ENCODE results near the gene GJA4.
A peak's percentile ranks its signal among the peaks of the same experiment; 100 is the strongest.

Gene GJA4

GRCh38 chr1:34792868-34793727 lies at the start of gene GJA4:
TSS of gene GJA4 (plus strand) at chr1:34792999. CDS start at chr1:34794214, 1,215 bp downstream.
- DNase-seq (ENCODE audit: low read depth) = no peak

DNA sequence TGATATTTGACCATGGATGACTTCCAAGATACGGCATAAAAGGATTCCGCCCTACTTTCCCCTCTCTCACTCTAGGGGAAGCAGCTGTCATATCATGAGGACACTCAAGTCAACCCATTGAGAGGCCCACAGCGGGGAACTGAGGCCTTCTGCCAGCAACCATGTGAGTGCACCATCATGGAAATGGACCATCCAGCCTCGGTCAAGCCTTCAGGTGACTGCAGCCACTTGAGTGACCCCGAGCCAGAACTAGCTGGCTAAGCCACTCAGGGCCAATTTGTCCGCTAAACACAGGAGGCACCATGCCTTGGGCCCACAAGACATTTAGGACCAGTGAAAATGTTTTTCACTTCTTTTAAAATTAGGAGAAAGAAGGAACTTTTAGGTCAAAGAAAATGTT lies 49.0 kb upstream of the GJA4 start:
- no peak for DNase-seq (ENCODE audit: low read depth)

DNA sequence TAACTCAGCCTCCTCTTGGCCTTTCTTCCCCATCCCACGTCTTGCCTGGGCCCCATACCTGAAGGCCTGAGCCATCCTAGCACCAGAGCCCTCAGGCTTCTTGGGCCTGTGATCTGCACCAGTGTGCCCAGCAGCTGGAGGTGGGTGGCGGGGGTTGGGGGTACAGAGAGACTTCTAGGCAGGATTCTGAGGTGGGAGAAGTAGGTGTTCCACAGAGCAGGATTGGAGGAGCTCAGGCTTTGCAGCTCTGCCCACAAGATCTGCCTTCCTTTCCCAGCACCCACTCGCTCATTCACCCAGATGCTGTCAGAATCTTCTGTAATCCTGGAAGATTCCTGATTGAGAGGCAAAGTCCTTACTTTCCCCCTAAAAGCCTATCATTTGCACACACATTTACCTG lies 47.9 kb upstream of the GJA4 start:
- no peak for DNase-seq (ENCODE audit: low read depth)

- no peak for DNase-seq (ENCODE audit: low read depth)
Measured at GRCh38 chr1:34745666-34746065, 47.1 kb upstream of the GJA4 start.

DNA sequence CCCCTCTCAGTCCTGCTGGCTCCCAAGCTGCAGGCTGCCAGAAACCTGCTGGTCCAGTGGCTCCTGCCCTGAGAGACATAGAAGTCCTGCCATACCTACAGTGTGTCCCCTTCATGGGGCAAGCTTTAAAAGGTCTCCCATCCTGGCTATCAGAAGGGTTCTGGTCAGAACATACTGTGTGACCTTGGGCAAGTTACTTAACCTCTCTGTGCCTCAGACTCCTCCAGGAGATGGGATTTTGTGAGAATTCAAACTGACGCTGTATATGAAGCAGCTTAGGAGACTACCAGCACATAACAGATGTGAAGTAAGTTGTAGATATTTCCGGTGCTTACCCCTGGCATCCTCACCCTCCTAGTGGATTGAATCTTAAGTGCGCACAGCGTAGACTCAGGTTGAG lies 46.7 kb upstream of the GJA4 start:
- DNase-seq (ENCODE audit: low read depth) = no peak

DNA sequence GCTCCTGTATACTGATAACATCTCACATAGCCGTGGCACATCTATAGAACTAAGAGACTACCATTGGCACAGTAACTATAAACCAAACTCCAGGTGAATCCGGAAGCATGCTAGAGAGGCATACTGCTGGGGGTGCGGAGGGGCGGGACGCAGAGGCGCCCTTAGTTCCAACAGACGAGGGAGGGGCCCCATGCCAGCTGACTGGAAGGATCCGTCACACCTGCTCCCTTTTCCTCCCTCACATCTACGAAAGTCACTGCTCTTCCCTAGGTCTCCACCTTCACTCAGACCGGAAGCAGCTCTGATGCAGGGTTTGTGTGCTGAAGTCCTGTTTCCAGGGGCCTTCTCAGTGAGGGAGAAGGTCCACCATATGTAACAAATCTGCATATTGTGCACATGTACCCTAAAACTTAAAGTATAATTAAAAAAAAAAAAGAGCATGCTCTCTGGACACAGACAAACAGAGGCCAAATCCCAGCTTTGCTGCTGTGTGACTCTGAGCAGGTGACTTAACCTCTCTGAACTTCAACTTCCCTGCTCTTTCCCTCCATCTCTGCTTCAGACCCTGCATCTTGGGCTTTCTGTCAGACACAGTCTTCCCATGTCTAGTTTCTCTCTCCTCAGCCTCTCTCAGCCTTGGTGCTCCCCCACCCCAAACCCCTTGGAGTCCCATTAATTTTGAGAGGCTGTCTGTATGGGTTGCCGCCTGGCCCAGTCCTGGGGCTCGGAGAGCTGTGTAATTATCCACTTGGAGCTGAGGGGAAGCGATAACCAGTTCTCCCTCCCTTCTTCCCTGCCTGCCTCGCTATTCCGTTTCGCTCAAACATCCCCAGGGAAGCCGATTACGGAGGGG lies 45.8 kb upstream of the GJA4 start:
- DNase-seq (ENCODE audit: low read depth) = no peak

- no peak for DNase-seq (ENCODE audit: low read depth)
Measured at GRCh38 chr1:34747638-34747941, 45.2 kb upstream of the GJA4 start.

- no peak for DNase-seq (ENCODE audit: low read depth)
Measured at GRCh38 chr1:34749992-34750391, 42.8 kb upstream of the GJA4 start.

DNA sequence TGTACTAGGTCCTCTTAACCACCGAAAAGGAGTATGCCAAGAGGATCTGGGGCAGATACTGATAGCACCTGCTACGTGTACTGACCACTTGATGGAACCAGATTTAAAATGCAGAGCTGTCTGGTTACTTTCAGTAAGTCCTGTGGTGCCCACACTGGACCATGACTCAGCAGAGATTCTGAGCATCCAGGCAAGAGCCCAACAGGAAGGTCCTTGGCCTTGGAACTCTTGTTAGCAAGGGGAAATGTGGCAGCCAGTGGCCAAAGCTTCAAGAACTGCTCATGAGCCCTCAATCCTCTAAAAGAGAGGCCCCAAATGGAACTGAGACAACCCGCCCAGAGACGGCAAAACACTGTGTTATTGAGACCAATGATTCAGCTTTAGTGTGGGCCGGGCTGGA lies 42.2 kb upstream of the GJA4 start:
- DNase-seq (ENCODE audit: low read depth) = no peak

DNA sequence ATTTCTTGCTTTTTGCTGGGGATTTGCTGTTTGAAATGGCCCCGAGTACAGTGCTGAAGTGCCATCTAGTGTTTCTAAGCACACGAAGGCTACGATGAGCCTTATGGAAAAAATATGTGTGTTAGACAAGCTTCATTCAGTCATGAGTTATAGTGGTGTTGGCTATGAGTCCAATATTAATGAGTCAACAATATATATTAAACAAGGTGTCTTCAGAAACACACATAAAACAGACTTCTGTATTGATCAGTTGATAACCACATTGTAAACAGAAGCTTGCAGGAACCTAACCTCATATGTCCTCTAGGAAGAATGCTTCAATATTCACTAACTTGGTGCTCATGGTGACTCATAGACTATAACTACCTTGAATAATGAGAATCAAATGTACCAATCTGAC lies 39.6 kb upstream of the GJA4 start:
- no peak for DNase-seq (ENCODE audit: low read depth)

- no peak for DNase-seq (ENCODE audit: low read depth)
Measured at GRCh38 chr1:34754964-34755637, 37.7 kb upstream of the GJA4 start, which contains the start of gene GJB5. TSS of gene GJB5 (plus strand) at chr1:34755047. CDS start at chr1:34757331, 2,284 bp downstream.

DNA sequence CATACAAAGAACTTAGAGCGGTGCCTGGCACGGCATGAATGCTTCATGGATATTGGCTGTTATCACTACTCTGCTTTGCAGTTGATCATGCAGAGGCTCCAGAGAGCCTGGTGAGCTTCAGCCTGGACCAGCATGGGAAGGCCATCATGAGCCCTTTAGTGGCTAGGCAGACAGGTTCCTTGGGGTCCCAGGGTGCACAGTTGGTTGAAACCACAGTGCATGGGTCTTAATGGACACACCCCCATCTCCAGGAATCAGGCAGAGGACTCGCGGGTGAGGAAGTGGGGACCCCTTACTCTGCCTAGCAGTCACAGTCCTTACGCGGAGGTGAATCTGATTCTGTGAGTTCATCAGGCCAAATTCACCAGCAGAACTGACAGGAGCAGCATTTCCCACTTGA lies 36.8 kb upstream of the GJA4 start:
- DNase-seq (ENCODE audit: low read depth) = no peak

GRCh38 chr1:34757386-34757785 lies 35.4 kb upstream of the GJA4 start:
- DNase-seq (ENCODE audit: low read depth) = no peak

GRCh38 chr1:34758751-34759150 lies 34.0 kb upstream of the GJA4 start:
- DNase-seq (ENCODE audit: low read depth) = no peak

GRCh38 chr1:34759503-34760357 lies 33.1 kb upstream of the GJA4 start, which contains the start of gene GJB4:
TSS of gene GJB4 (plus strand) at chr1:34759740. CDS start at chr1:34761255, 1,515 bp downstream.
- DNase-seq (ENCODE audit: low read depth) = no peak

GRCh38 chr1:34761176-34761761 lies 31.5 kb upstream of the GJA4 start:
- DNase-seq (ENCODE audit: low read depth) = no peak

GRCh38 chr1:34761776-34762307 lies 31.0 kb upstream of the GJA4 start:
- no peak for DNase-seq (ENCODE audit: low read depth)

- no peak for DNase-seq (ENCODE audit: low read depth)
Measured at GRCh38 chr1:34762474-34763141, 30.2 kb upstream of the GJA4 start.

DNA sequence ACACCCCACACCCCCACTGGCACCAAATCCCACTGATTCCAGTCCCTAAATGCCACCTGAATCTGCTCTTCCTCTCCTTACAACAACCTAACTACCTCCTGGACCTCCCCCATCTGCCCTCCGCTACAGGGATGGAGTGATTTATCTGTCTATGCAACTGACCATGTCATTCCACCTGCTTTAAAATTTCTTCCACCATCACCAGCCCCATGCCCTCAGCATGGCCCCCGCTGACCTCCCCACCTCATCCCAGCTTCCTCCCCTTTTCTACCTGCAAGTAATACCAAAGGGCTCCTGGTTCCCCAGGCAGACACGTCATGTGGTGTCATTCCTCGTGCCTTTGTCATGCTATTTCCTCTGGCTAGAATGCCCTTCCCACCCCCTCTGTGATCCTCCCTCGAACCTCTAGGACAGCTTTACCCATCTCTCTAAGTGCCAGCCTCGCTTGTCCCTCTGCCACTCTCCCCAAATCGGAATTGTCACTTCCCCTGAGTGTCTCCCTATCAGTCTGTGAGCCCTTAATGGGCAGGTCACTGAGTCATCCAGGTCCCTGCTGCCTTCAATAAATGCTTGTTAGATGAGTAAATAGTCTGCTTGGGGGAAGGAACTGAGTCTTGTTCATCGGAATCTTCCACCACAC lies 29.5 kb upstream of the GJA4 start:
- DNase-seq (ENCODE audit: low read depth) = peak; percentile 34

- DNase-seq (ENCODE audit: low read depth) = no peak
Measured at GRCh38 chr1:34768856-34769255, 23.9 kb upstream of the GJA4 start.

Measured in iris pigment epithelial cell (primary cell).